Eye (tissue), 1 donor: ENCODE data around the gene DDX5.
"Not testable (repeated sequence)": the region's sequence is repeated elsewhere in the genome, so short reads cannot be mapped to it uniquely, and the experiment has no call there.

ENCODE experiments used
- DNase-seq: peaks from one replicate; pipeline ENCODE4 v3.0.0-alpha.2; 2015

DDX5 gene

DNA sequence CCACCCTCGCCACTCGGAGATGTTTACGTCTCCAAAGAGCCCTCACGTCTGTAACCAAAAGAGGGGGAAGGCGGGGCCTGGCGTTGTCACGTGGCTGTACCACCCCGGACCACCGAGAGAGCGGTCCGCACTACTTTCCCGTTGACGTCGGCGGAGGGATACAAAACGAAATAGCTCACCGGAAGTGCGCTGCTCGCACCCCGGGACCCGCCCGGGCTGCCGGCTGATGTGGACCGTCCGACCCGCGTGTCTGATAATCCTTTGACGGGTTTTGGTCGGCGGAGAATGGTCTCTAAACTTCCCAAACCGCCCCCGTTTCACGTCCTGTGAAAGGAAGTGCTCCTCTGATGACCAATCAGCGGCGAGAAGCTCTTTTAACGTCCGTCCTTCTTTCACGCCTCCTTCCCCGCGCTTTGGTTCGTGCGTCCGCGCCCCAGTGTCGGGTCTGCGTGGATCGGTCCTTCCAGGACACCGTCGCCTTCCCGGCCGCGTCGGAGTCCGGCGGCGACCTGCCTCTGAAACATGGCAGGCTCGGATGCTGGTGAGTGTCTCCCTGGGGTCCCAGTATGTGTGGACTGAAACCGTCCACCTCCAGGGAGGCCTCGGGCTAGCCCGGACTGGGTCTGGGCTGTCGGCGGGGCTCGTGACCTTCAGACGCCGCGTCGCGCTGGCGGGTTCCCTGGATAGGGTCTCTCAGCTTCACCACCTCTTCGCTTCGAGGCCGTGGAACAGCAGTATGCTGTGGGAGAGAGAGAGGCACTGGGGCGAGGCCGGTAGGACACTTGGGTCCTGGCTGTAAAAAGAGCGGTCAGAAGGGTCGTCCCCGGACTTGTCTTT, 705 bp upstream of the DDX5 start, which contains the start of gene CEP95:
CEP95 (plus strand) TSS at position 402 of the 837 bp plus-strand sequence; CDS start at position 523, 121 bp downstream.
- peak; percentile 99 for DNase-seq

- peak; percentile 97 for DNase-seq
Observed at GRCh38 chr17:64505340-64506200, 519 bp downstream of the DDX5 start.

DNA sequence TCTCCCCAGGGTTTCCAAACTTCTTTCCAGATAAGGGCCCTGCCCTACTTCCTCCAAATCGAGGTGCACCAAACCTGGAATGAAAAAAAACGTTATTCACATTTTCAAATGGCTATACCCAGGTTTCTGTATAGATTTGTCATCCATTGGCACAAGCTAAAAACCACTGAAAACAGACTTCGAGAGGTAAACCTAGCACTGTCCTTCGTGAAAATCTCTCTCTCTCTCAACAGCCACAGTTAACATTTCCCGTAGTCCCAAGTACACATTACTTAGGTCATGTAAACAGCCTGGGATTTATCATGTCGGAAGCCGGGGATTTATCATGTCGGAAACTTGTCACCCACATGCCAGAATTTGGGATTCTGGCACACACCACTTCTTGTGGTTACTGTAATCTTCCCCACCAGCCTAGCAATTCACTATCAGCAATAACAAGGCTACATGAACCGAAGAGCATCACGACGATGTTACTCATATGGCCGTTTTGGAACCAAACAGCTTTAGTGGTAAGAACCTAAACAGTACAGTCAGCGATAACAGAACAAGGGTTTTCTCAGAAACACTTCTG, 1.2 kb downstream of the DDX5 start:
- DNase-seq, result no peak

GRCh38 chr17:64503821-64504768, 2.0 kb downstream of the DDX5 start:
- no peak for DNase-seq

GRCh38 chr17:64503341-64503740, 2.7 kb downstream of the DDX5 start:
- DNase-seq, result no peak

- DNase-seq, result no peak
Observed at GRCh38 chr17:64502809-64503208, 3.3 kb downstream of the DDX5 start.

- DNase-seq, result no peak
Observed at GRCh38 chr17:64502021-64502420, 4.1 kb downstream of the DDX5 start.

- DNase-seq, result no peak
Observed at GRCh38 chr17:64500862-64501765, 5.0 kb downstream of the DDX5 start.

- no peak for DNase-seq
Observed at GRCh38 chr17:64500487-64500859, 5.6 kb downstream of the DDX5 start.

DNA sequence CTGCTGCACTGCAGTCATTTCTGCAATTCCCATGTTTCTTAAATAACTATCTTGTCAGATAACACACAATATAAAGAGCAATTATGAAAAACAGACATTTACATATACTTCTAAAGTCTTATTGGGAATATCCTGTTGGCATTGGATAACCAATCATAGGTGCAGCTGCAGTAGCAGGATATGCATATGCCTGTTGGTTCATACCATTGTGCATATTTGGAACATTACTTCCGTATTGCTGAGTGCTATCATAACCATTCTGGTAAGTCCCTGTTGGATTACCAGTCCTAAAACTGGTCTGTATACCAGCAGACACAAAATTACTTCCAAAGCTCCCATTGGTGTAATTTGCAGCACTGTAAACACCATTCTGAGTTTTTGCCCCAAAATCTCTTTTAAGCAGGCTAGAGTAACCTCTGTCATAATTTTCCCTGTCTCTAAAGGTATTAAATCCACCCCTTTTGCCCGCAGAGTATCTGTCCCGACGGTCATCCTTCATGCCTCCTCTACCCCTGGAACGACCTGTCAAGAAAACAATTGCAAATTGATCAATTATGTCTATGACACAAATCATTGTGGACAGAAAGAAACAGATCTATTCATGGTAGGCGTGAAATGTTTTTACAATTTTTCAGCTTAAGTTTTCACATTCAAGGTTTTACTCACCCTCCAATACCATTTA, 6.1 kb downstream of the DDX5 start:
- DNase-seq, result no peak

DNA sequence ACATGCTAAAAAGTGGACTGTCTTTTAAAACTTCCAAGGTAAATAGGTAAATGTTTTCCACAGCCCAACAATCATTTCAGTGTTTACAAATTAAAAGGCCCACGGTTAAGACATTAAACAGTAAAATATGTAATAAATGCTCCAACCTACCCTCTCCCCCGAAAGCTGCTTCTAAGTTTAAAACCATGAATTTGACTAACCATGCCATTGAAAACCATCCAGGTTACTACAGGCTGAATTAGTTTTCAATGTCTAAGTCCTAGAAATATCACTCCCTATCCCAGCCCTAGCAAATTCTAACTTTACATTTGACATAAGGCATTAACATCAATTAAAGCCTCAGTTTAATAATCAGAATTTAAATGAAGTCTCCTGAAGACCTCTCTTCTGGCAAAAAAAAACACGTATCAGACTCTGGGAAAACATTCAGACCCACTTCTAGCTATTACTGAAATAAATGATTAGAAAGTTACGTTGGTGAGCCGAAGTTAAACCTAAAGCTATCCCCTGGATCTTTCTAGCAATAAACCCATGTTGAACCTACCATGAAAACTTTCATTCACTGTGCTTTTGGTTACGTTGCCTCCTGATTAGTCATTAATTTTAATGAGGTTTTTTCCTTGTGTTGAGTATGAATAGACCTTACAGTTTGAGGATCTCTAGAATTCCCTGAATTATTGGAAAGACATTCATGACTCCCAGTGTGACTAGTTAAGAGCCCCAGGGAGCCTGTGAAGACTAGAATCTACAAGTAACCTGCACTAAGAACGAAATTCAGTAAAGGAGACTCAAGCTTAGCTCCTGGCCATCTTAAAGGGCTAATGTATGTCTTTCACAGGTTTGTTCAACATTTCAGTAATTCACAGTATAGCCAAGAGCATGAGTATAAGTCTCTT, 7.5 kb downstream of the DDX5 start:
- DNase-seq, result no peak

- no peak for DNase-seq
Observed at GRCh38 chr17:64497565-64498035, 8.5 kb downstream of the DDX5 start.

DNA sequence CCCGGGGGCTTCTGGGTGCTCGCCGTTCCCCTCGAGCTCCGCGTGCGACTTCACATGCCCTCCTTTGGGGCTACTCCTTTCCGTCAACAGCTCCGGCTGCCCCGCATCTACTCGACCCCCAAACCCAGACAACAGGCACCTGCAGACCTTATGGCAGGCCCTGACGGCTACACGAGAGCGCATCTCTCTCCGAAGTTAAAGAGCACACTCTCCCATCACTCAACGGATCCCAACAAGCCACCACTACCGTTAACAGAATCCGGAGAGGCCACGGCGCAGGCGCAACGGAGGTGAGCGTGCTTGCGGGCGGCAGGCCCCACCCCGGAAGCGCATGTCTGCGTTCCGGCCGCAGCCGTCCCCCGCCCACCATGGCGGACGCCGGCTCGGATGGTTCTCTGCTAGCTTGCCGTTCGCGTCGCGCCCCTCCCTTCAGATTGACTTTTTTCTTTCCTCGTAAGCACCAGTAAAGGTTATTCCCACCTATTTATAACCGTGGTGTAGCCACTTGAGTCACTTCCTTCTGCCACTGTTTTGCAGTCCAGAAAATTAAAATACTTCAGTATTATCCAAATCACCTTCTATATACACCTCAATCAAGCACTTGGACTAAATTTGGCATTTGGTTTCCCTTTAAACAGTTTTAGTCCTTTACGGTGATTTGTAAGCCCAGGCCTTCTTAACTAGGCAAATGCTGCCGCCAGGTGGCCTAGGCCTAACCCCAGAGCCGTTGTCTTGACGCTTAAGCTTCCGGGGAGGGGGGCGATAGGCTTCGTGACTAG, 9.1 kb downstream of the DDX5 start, which contains the start of gene POLG2:
POLG2 (minus strand) TSS at position 269 of the 779 bp plus-strand sequence; CDS start at position 183, 86 bp downstream.
- DNase-seq, result peak; percentile 97

- DNase-seq, result no peak
Observed at GRCh38 chr17:64496348-64496785, 9.7 kb downstream of the DDX5 start.

DNA sequence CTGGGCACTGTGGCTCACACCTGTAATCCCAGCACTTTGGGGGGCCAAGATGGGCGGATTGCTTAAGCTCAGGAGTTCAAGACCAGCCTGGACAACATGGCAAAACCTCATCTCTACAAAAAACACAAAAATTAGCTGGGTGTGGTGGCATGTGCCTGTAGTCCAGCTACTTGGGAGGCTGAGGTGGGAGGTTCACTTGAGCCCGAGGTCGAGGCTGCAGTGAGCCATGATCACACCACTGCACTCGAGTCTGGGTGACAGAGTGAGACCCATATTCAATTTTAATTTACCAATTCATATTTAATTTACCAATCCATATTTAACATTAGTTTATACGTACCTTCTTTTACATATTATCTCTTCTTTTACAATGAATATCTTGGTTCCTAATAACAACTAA, 10.8 kb downstream of the DDX5 start:
- not testable (repeated sequence) for DNase-seq

GRCh38 chr17:64494121-64494520, 12.0 kb downstream of the DDX5 start:
- no peak for DNase-seq

DNA sequence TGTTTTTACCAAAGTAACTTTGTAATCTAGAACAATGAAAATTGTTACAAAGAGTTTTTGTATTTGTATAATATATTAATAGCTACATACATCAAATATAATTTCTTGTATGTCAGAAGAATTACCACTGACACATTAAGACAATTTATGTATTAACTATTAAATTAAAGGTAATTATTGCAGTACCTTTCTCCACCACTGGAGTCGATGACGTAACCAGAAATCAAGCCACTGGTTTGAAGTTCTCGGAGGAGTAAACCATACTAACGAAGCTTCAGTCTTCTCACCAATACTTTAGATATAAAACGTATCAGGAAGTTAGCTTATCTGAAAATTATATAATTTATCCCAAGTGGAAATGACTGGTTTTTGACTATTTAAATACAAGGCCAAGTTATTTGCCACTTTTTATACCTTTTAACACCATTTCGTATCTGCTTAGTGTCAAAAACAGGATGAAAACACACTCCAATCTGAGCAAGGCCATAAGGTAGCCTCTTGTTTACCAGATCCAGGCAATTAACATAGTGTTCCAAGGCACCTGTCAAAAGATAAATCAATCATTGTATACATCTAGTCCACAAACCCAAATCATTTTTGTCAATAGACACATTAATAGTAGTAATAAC, 13.5 kb downstream of the DDX5 start:
- no peak for DNase-seq

DNA sequence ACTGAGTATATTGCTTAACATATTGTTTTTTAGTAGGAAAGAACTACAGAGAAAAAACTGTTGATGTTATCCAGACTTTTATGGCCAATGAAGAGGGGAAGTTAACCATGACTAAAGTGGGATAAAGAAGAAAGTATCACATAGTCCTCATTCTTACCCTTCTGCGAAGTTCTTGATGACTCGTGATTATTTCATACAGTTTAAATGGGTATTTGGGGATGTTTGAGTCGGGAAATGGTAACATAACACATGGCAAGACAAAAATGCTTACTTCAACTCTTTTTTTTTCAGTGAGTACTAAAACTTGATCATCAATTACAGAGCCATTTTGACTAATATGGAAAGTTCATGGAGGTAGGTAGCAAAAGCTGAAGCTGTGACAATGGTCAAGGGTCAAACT, 14.1 kb downstream of the DDX5 start:
- DNase-seq, result no peak
